HEK293 (cell line): ENCODE data around the gene BHLHA9.

Experiments
- CTCF ChIP-seq: fragments of 450-650 bp; formaldehyde crosslinking; IDR thresholded peaks from 2 replicates; pipeline ENCODE4 v1.5.1; 2016; ENCODE audit warnings: missing biosample characterization, missing genetic modification characterization
- FEZF1 ChIP-seq: fragments of 450-650 bp; formaldehyde crosslinking; IDR thresholded peaks from 2 replicates; pipeline ENCODE4 v1.5.1; 2016; ENCODE audit warnings: missing biosample characterization, missing genetic modification characterization
- MZF1 ChIP-seq: fragments of 450-650 bp; formaldehyde crosslinking; IDR thresholded peaks from 2 replicates; pipeline ENCODE4 v1.5.1; 2017; ENCODE audit warnings: missing biosample characterization, missing genetic modification characterization, borderline replicate concordance
- PATZ1 ChIP-seq: fragments of 450-650 bp; formaldehyde crosslinking; IDR thresholded peaks from 2 replicates; pipeline ENCODE4 v1.5.1; 2016; ENCODE audit warnings: missing biosample characterization, missing genetic modification characterization
- PRDM6 ChIP-seq: fragments of 450-650 bp; formaldehyde crosslinking; IDR thresholded peaks from 2 replicates; pipeline ENCODE4 v1.5.1; 2017; ENCODE audit warnings: missing biosample characterization, missing genetic modification characterization
- SP7 ChIP-seq: fragments of 450-650 bp; formaldehyde crosslinking; IDR thresholded peaks from 2 replicates; pipeline ENCODE4 v1.5.1; 2016; ENCODE audit warnings: missing biosample characterization, missing genetic modification characterization
- TCF7L2 ChIP-seq: IDR thresholded peaks from 2 replicates; pipeline ENCODE4 v1.6.1; 2011; ENCODE audit warnings: low read depth, mild to moderate bottlenecking, inconsistent platforms, low read length, moderate library complexity, borderline replicate concordance
- ZEB2 ChIP-seq: fragments of 450-650 bp; formaldehyde crosslinking; IDR thresholded peaks from 2 replicates; pipeline ENCODE4 v1.5.1; 2016; ENCODE audit warnings: missing biosample characterization, missing genetic modification characterization
- ZFP3 ChIP-seq: fragments of 450-650 bp; formaldehyde crosslinking; IDR thresholded peaks from 2 replicates; pipeline ENCODE4 v1.5.1; 2016; ENCODE audit warnings: low read depth, missing biosample characterization, missing genetic modification characterization
- ZFP41 ChIP-seq: fragments of 450-650 bp; formaldehyde crosslinking; IDR thresholded peaks from 2 replicates; pipeline ENCODE4 v1.5.1; 2016; ENCODE audit warnings: missing biosample characterization, missing genetic modification characterization, borderline replicate concordance
- ZIC2 ChIP-seq: fragments of 450-650 bp; formaldehyde crosslinking; IDR thresholded peaks from 2 replicates; pipeline ENCODE4 v1.5.1; 2016; ENCODE audit warnings: missing biosample characterization, missing genetic modification characterization
- ZNF148 ChIP-seq: fragments of 450-650 bp; formaldehyde crosslinking; IDR thresholded peaks from 2 replicates; pipeline ENCODE4 v1.5.0; 2017; ENCODE audit warnings: missing biosample characterization, missing genetic modification characterization, borderline replicate concordance
- ZNF174 ChIP-seq: fragments of 450-650 bp; formaldehyde crosslinking; IDR thresholded peaks from 2 replicates; pipeline ENCODE4 v1.5.0; 2017; ENCODE audit warnings: missing biosample characterization, mild to moderate bottlenecking, missing genetic modification characterization
- ZNF266 ChIP-seq: fragments of 450-650 bp; formaldehyde crosslinking; IDR thresholded peaks from 2 replicates; pipeline ENCODE4 v1.5.1; 2016; ENCODE audit warnings: missing biosample characterization, missing genetic modification characterization, low read depth
- ZNF335 ChIP-seq: fragments of 450-650 bp; formaldehyde crosslinking; conservative IDR thresholded peaks from 2 replicates; pipeline ENCODE4 v1.5.1; 2016; ENCODE audit warnings: missing biosample characterization, missing genetic modification characterization
- ZNF37A ChIP-seq: fragments of 450-650 bp; IDR thresholded peaks from 2 replicates; pipeline ENCODE4 v1.5.1; 2018; ENCODE audit warnings: missing biosample characterization, missing genetic modification characterization
- ZNF398 ChIP-seq: fragments of 450-650 bp; formaldehyde crosslinking; IDR thresholded peaks from 2 replicates; pipeline ENCODE4 v1.5.1; 2017; ENCODE audit warnings: missing biosample characterization, missing genetic modification characterization
- ZNF426 ChIP-seq: fragments of 450-650 bp; formaldehyde crosslinking; IDR thresholded peaks from 2 replicates; pipeline ENCODE4 v1.5.1; 2017; ENCODE audit warnings: missing biosample characterization, missing genetic modification characterization, mild to moderate bottlenecking, inconsistent platforms, moderate library complexity
- ZNF510 ChIP-seq: fragments of 450-650 bp; formaldehyde crosslinking; IDR thresholded peaks from 2 replicates; pipeline ENCODE4 v1.5.1; 2018; ENCODE audit warnings: mild to moderate bottlenecking, missing genetic modification characterization, missing biosample characterization; ENCODE audit not compliant: insufficient replicate concordance
- ZNF529 ChIP-seq: fragments of 450-650 bp; formaldehyde crosslinking; IDR thresholded peaks from 2 replicates; pipeline ENCODE4 v1.5.1; 2017; ENCODE audit warnings: missing genetic modification characterization, missing biosample characterization; ENCODE audit not compliant: insufficient replicate concordance
- ZNF558 ChIP-seq: fragments of 450-650 bp; formaldehyde crosslinking; IDR thresholded peaks from 2 replicates; pipeline ENCODE4 v1.5.1; 2016; ENCODE audit warnings: missing biosample characterization, missing genetic modification characterization
- ZNF561 ChIP-seq: fragments of 450-650 bp; IDR thresholded peaks from 2 replicates; pipeline ENCODE4 v1.5.1; 2018; ENCODE audit warnings: missing biosample characterization, missing genetic modification characterization, borderline replicate concordance
- ZNF610 ChIP-seq: fragments of 450-650 bp; formaldehyde crosslinking; IDR thresholded peaks from 2 replicates; pipeline ENCODE4 v1.5.1; 2016; ENCODE audit warnings: missing biosample characterization, missing genetic modification characterization, borderline replicate concordance
- ZNF621 ChIP-seq: fragments of 450-650 bp; formaldehyde crosslinking; IDR thresholded peaks from 2 replicates; pipeline ENCODE4 v1.5.1; 2017; ENCODE audit warnings: missing biosample characterization, missing genetic modification characterization
- ZNF645 ChIP-seq: fragments of 450-650 bp; formaldehyde crosslinking; IDR thresholded peaks from 2 replicates; pipeline ENCODE4; 2016; ENCODE audit warnings: missing biosample characterization, missing genetic modification characterization
- ZNF677 ChIP-seq: fragments of 450-650 bp; IDR thresholded peaks from 2 replicates; pipeline ENCODE4 v1.5.0; 2018; ENCODE audit warnings: missing biosample characterization, mild to moderate bottlenecking, missing genetic modification characterization, moderate library complexity
- ZSCAN18 ChIP-seq: fragments of 450-650 bp; formaldehyde crosslinking; IDR thresholded peaks from 2 replicates; pipeline ENCODE4 v1.5.1; 2016; ENCODE audit warnings: missing biosample characterization, missing genetic modification characterization
- ZSCAN30 ChIP-seq: fragments of 450-650 bp; IDR thresholded peaks from 2 replicates; pipeline ENCODE4 v1.5.1; 2018; ENCODE audit warnings: missing biosample characterization, mild to moderate bottlenecking, missing genetic modification characterization, moderate library complexity

BHLHA9 gene

GRCh38 chr17:1315891-1316403 is 45.7 kb downstream of the BHLHA9 start (continued):
- TF ChIP-seq ZEB2 (tag by site-specific recombination), result 0 out of 2 replicates have a peak, but pooled peaks have one; percentile 47
- TF ChIP-seq PRDM6 (tag by site-specific recombination), result peak; percentile 78
- TF ChIP-seq ZNF510 (tag by site-specific recombination), result no peak
- no peak for TF ChIP-seq ZFP3 (tag by site-specific recombination)
- TF ChIP-seq MZF1 (tag by site-specific recombination), result no peak
- no peak for TF ChIP-seq ZSCAN30 (tag by site-specific recombination)
- no peak for TF ChIP-seq ZNF266 (tag by site-specific recombination)
- TF ChIP-seq ZNF621 (tag by site-specific recombination), result no peak
- no peak for TF ChIP-seq ZNF148 (tag by site-specific recombination)
- no peak; the same call in 1 of the 2 replicates for TF ChIP-seq PATZ1
- TF ChIP-seq FEZF1, result peak; percentile 86
- no peak for TF ChIP-seq ZNF174 (tag by site-specific recombination)
- TF ChIP-seq ZSCAN18, result no peak
- TF ChIP-seq ZNF645, result no peak; the same call in 1 of the 2 replicates
- TF ChIP-seq ZNF398 (tag by site-specific recombination), result peak; percentile 92
- no peak for TF ChIP-seq CTCF (tag by site-specific recombination)
- no peak for TF ChIP-seq ZNF561 (tag by site-specific recombination)
- TF ChIP-seq SP7 (tag by site-specific recombination), result peak; percentile 89
- no peak for TF ChIP-seq ZNF558 (tag by site-specific recombination)
- peak; percentile 100 for TF ChIP-seq ZIC2 (tag by site-specific recombination)
- no peak for TF ChIP-seq ZNF529 (tag by site-specific recombination)
- TF ChIP-seq ZNF677 (tag by site-specific recombination), result no peak
- TF ChIP-seq ZNF335 (tag by site-specific recombination), result 0 out of 2 replicates have a peak, but pooled peaks have one; percentile 26
- TF ChIP-seq ZFP41 (tag by site-specific recombination), result no peak
- no peak for TF ChIP-seq ZNF426 (tag by site-specific recombination)
- TF ChIP-seq TCF7L2, result no peak
- no peak for TF ChIP-seq ZNF610 (tag by site-specific recombination)
- TF ChIP-seq ZNF37A (tag by site-specific recombination), result no peak
